IPS DF 4.7 (cell line): ENCODE data around the gene IL36G.

Experiments used
- DNase-seq: peaks from one replicate; pipeline ENCODE4 v3.0.0-alpha.2; 2013; ENCODE audit warnings: low spot score; ENCODE audit errors: extremely low read depth

The IL36G gene

GRCh38 chr2:112972423-112973086 lies 5.3 kb upstream of the IL36G start:
- no peak for DNase-seq

- no peak for DNase-seq
These were observed 4.7 kb upstream of the IL36G start for GRCh38 chr2:112973156-112973555.

- DNase-seq, result no peak
These were observed 1.9 kb downstream of the IL36G start for GRCh38 chr2:112979731-112980130.

- DNase-seq, result no peak
These were observed 2.7 kb downstream of the IL36G start for GRCh38 chr2:112980537-112980936.

GRCh38 chr2:112985090-112985489 lies 7.3 kb downstream of the IL36G start:
- no peak for DNase-seq

- no peak for DNase-seq
These were observed 11.8 kb downstream of the IL36G start for GRCh38 chr2:112989611-112990010.

GRCh38 chr2:112993831-112994230 lies 16.0 kb downstream of the IL36G start:
- DNase-seq, result no peak

GRCh38 chr2:112994648-112995047 lies 16.8 kb downstream of the IL36G start:
- no peak for DNase-seq

GRCh38 chr2:112995346-112995920 lies 17.6 kb downstream of the IL36G start:
- no peak for DNase-seq

GRCh38 chr2:112996635-112997034 lies 18.8 kb downstream of the IL36G start:
- no peak for DNase-seq

- DNase-seq, result no peak
These were observed 19.3 kb downstream of the IL36G start for GRCh38 chr2:112997151-112997550.

- DNase-seq, result no peak
These were observed 22.6 kb downstream of the IL36G start for GRCh38 chr2:113000436-113000835.

GRCh38 chr2:113002677-113003076 lies 24.9 kb downstream of the IL36G start:
- no peak for DNase-seq

- DNase-seq, result no peak
These were observed 27.3 kb downstream of the IL36G start, which contains the start of gene IL36A for GRCh38 chr2:113005030-113005509. IL36A (plus strand) TSS chr2:113005459; CDS start chr2:113005872, 413 bp downstream.

- no peak for DNase-seq
These were observed 29.4 kb downstream of the IL36G start for GRCh38 chr2:113007250-113007649.

GRCh38 chr2:113009622-113010021 lies 31.8 kb downstream of the IL36G start:
- DNase-seq, result no peak

GRCh38 chr2:113010088-113010487 lies 32.3 kb downstream of the IL36G start:
- DNase-seq, result no peak

- no peak for DNase-seq
These were observed 33.3 kb downstream of the IL36G start for GRCh38 chr2:113011108-113011507.

- DNase-seq, result no peak
These were observed 34.9 kb downstream of the IL36G start for GRCh38 chr2:113012436-113013335.

- no peak for DNase-seq
These were observed 35.5 kb downstream of the IL36G start for GRCh38 chr2:113013336-113013661.

GRCh38 chr2:113014067-113014466 lies 36.3 kb downstream of the IL36G start:
- DNase-seq, result no peak

- DNase-seq, result no peak
These were observed 37.2 kb downstream of the IL36G start for GRCh38 chr2:113015042-113015441.
